PFSK-1 (cell line): ENCODE results near the gene FADS2.

Experiments used
- POLR2AphosphoS5 ChIP-seq: IDR thresholded peaks from 2 replicates; pipeline ENCODE4 v1.6.1; 2012; ENCODE audit warnings: low read depth, mild to moderate bottlenecking, control low read depth, low read length, moderate library complexity
- REST ChIP-seq, 2 experiments: IDR thresholded peaks; 2 replicates each; pipeline versions ENCODE4 v1.6.1 to v1.8.0; 2011 to 2012; ENCODE audit warnings: low read depth in 2 of 2, low read length in 2 of 2, control low read depth in 1 of 2, inconsistent platforms in 1 of 2, mild to moderate bottlenecking in 1 of 2, moderate library complexity in 1 of 2; ENCODE audit not compliant: insufficient read depth in 1 of 2
- TAF1 ChIP-seq: IDR thresholded peaks from 2 replicates; pipeline ENCODE4 v1.6.1; 2012; ENCODE audit warnings: low read length, control low read depth, borderline replicate concordance; ENCODE audit not compliant: insufficient read depth

- TF ChIP-seq REST (IDR thresholded peaks at IDR 0.05; ENCODE audit: insufficient read depth in 1 of 2, low read depth in 2 of 2, low read length in 2 of 2), result no peak
- no peak for TF ChIP-seq TAF1
- TF ChIP-seq POLR2AphosphoS5, result no peak
Measured at GRCh38 chr11:61847914-61848581, 19.9 kb downstream of the FADS2 start.
